GM10266 (cell line): ENCODE measurements around the gene TOGARAM1.

Source experiments
- DNase-seq: peaks from one replicate; pipeline ENCODE4 v3.0.0; 2012; ENCODE audit errors: extremely low spot score
- CTCF ChIP-seq: IDR thresholded peaks from 2 replicates; pipeline ENCODE4 v1.5.1; 2012; ENCODE audit warnings: mild to moderate bottlenecking, low read depth; ENCODE audit not compliant: control insufficient read depth, insufficient read depth; ENCODE audit errors: missing control alignments

TOGARAM1 gene

GRCh38 chr14:45104561-45104960 lies 142.6 kb downstream of the TOGARAM1 start:
- no peak for DNase-seq
- TF ChIP-seq CTCF: no peak

- TF ChIP-seq CTCF: no peak
- DNase-seq: no peak
Observed at GRCh38 chr14:45112896-45113781, 151.1 kb downstream of the TOGARAM1 start.

GRCh38 chr14:45114327-45114726 lies 152.3 kb downstream of the TOGARAM1 start:
- no peak for DNase-seq

GRCh38 chr14:45118594-45118993 lies 156.6 kb downstream of the TOGARAM1 start:
- DNase-seq: no peak
- TF ChIP-seq CTCF: no peak

More at GRCh38 chr14:45114327-45114726, 152.3 kb downstream of the TOGARAM1 start:
- TF ChIP-seq CTCF: no peak

- TF ChIP-seq CTCF: no peak
- no peak for DNase-seq
Observed at GRCh38 chr14:45120096-45120495, 158.1 kb downstream of the TOGARAM1 start.

GRCh38 chr14:45123271-45123670 lies 161.3 kb downstream of the TOGARAM1 start:
- DNase-seq: no peak
- no peak for TF ChIP-seq CTCF
